Measurements from ENCODE around the gene E2F3. TPM values are rescaled to one million over a fixed set of nuclear protein-coding genes. Genes with fewer than 3 reads are reported as not detected.

The E2F3 gene
- total and polyA plus RNA-seq, 10 of the 15 experiments (the other 5 are each of a cell fraction or from before 2014, with no cell fraction given), result 5.1 to 16.8 (median 10.6) TPM

- Histone ChIP-seq H3K4me3 (no peak overlapping the region), H3K9ac (ENCODE audit: control insufficient read depth, insufficient read depth, low read length) (no peak overlapping the region), H3K9me3 (replicated peaks; ENCODE audit: control insufficient read depth, insufficient read depth, low read length) (no peaks in the 10 kb centered on the region; the same call in 2 of the 3 replicates), H3K4me1 (ENCODE audit: control insufficient read depth, insufficient read depth, low read length) (no peaks in the 10 kb centered on the region), H3K27ac (ENCODE audit: control insufficient read depth, insufficient read depth) (no peak overlapping the region), H3K27me3 (replicated peaks in 1 of 2; ENCODE audit: control insufficient read depth in 2 of 2, insufficient read depth in 2 of 2, low read length in 1 of 2) (no peaks in the 10 kb centered on the region), H4K20me1 (ENCODE audit: control insufficient read depth, insufficient read depth) (no peaks in the 10 kb centered on the region), H3K36me3 (ENCODE audit: control insufficient read depth in 2 of 2, insufficient read depth in 2 of 2, low read length in 1 of 2) (no peaks in the 10 kb centered on the region), H3K79me2 (ENCODE audit: control insufficient read depth, insufficient read depth, low read length) (no peaks in the 10 kb centered on the region), H3K4me2 (ENCODE audit: control insufficient read depth, insufficient read depth) (no peak overlapping the region), H2AFZ (ENCODE audit: control insufficient read depth, low read depth, low read length) (no peak overlapping the region)
- TF ChIP-seq ELK1 (IDR thresholded peaks at IDR 0.05; ENCODE audit: low read depth, low read length), result no peak
- TF ChIP-seq POU2F2 (IDR thresholded peaks at IDR 0.05; ENCODE audit: borderline replicate concordance, low read depth, low read length), result no peak
- TF ChIP-seq SPI1 (IDR thresholded peaks at IDR 0.05; ENCODE audit: borderline replicate concordance, insufficient read depth, low read depth, low read length), result no peak
- no peak for TF ChIP-seq RAD21 (IDR thresholded peaks at IDR 0.05; ENCODE audit: insufficient read depth, low read depth, low read length)
- no peak for TF ChIP-seq HDGF (IDR thresholded peaks at IDR 0.05)
- TF ChIP-seq ATF7 (IDR thresholded peaks at IDR 0.05; ENCODE audit: low read depth), result no peak
- TF ChIP-seq EED (IDR thresholded peaks at IDR 0.05; ENCODE audit: low read depth), result no peak
- TF ChIP-seq, protein P1, sequence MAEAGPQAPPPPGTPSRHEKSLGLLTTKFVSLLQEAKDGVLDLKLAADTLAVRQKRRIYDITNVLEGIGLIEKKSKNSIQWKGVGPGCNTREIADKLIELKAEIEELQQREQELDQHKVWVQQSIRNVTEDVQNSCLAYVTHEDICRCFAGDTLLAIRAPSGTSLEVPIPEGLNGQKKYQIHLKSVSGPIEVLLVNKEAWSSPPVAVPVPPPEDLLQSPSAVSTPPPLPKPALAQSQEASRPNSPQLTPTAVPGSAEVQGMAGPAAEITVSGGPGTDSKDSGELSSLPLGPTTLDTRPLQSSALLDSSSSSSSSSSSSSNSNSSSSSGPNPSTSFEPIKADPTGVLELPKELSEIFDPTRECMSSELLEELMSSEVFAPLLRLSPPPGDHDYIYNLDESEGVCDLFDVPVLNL (IDR thresholded peaks at IDR 0.05; ENCODE audit: low read depth, low read length), result no peak
- TF ChIP-seq, protein P2, sequence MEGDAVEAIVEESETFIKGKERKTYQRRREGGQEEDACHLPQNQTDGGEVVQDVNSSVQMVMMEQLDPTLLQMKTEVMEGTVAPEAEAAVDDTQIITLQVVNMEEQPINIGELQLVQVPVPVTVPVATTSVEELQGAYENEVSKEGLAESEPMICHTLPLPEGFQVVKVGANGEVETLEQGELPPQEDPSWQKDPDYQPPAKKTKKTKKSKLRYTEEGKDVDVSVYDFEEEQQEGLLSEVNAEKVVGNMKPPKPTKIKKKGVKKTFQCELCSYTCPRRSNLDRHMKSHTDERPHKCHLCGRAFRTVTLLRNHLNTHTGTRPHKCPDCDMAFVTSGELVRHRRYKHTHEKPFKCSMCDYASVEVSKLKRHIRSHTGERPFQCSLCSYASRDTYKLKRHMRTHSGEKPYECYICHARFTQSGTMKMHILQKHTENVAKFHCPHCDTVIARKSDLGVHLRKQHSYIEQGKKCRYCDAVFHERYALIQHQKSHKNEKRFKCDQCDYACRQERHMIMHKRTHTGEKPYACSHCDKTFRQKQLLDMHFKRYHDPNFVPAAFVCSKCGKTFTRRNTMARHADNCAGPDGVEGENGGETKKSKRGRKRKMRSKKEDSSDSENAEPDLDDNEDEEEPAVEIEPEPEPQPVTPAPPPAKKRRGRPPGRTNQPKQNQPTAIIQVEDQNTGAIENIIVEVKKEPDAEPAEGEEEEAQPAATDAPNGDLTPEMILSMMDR (IDR thresholded peaks at IDR 0.05 in 2 of 3, conservative IDR thresholded peaks at IDR 0.05 in 1 of 3; ENCODE audit: control insufficient read depth in 2 of 3, extremely low read depth in 1 of 3, insufficient read depth in 1 of 3, low read depth in 3 of 3, low read length in 3 of 3), result no peak
- no peak for TF ChIP-seq MEF2A (IDR thresholded peaks at IDR 0.05; ENCODE audit: insufficient read depth, low read depth, low read length)
- no peak for TF ChIP-seq SUPT20H (IDR thresholded peaks at IDR 0.05; ENCODE audit: borderline replicate concordance, control insufficient read depth, low read depth, low read length)
- RAD21 ChIA-PET (ENCODE audit: unreplicated experiment), result interaction anchor here (0.9 to 2.0 kb wide), 4 partner anchors 14 to 150 kb away, joined by 3 to 5 read pairs (median 4); no protein-coding TSS in a partner anchor
- ATAC-seq (peak; percentile 74), DNase-seq (ENCODE audit: low read depth, low spot score) (no peak), FAIRE-seq (no peak)
- CTCF ChIA-PET, result interaction anchor here (0.7 to 1.5 kb wide), 7 partner anchors 12 to 285 kb away, joined by 3 to 5 read pairs (median 3); no protein-coding TSS in a partner anchor
- POLR2A ChIA-PET, result no interaction called here
- 37% methylated on average over 5 of the region's 5 CpGs for WGBS (ENCODE audit: insufficient coverage, insufficient replicate concordance, low lambda C conversion rate, missing lambda C conversion rate)
- intact Hi-C loops (cut with micrococcal nuclease; ENCODE audit: unreplicated experiment), result no loop called here
- SMC1A ChIA-PET (ENCODE audit: uncharacterized antibody, unreplicated experiment), result interaction anchor here (0.9 to 2.2 kb wide), 7 partner anchors 10 to 88 kb away, joined by 3 to 6 read pairs (median 4); no protein-coding TSS in a partner anchor
- BruUV-seq (replicated peaks), result no TSS peak
- in situ Hi-C loops (cut with MboI), result no loop called here
Measured at GRCh38 chr6:20377623-20378265, 23.9 kb upstream of the E2F3 start.
